ENCODE data around the gene GALM.

GALM gene

GRCh38 chr2:38697116-38697840, 31.4 kb downstream of the GALM start:
- POLR2A ChIA-PET, result no interaction called here
- CTCF ChIA-PET, result interaction anchor here (1.1 kb wide), 1 partner anchor 116 kb away, joined by 3 read pairs; no protein-coding TSS in a partner anchor
- H3K36me3 ChIP-seq (ENCODE audit: control insufficient read depth in 2 of 2, insufficient read depth in 1 of 2, low read length in 2 of 2), result no peaks in the 10 kb centered on the region; a peak in 1 of 3 replicates
- TF ChIP-seq ZBTB7A (tag by site-specific recombination; IDR thresholded peaks at IDR 0.05; ENCODE audit: low read depth), result no peak
- TF ChIP-seq YY1 (tag by site-specific recombination; IDR thresholded peaks at IDR 0.05), result no peak
- TF ChIP-seq ZNF112 (tag by site-specific recombination; IDR thresholded peaks at IDR 0.05), result no peak
- TF ChIP-seq ZNF513 (tag by site-specific recombination; IDR thresholded peaks at IDR 0.05), result no peak
- no peak for TF ChIP-seq ZNF792 (tag by site-specific recombination; IDR thresholded peaks at IDR 0.05)
- no peak for TF ChIP-seq ZNF548 (tag by site-specific recombination; IDR thresholded peaks at IDR 0.05)
- no peak for TF ChIP-seq BCL6B (tag by site-specific recombination; IDR thresholded peaks at IDR 0.05)
- TF ChIP-seq ZNF175 (tag by site-specific recombination; IDR thresholded peaks at IDR 0.05), result no peak
- TF ChIP-seq SCRT2 (tag by site-specific recombination; IDR thresholded peaks at IDR 0.05), result no peak
- no peak for TF ChIP-seq SETDB1 (IDR thresholded peaks at IDR 0.05; ENCODE audit: insufficient read length, low read length)
- no peak for TF ChIP-seq ZNF362 (tag by site-specific recombination; IDR thresholded peaks at IDR 0.05)
- no peak for TF ChIP-seq ZNF292 (tag by site-specific recombination; IDR thresholded peaks at IDR 0.05; ENCODE audit: borderline replicate concordance, low read depth)
- no peak for TF ChIP-seq ZNF24 (tag by site-specific recombination; IDR thresholded peaks at IDR 0.05)
- no peak for TF ChIP-seq ZNF473 (tag by site-specific recombination; IDR thresholded peaks at IDR 0.05)
- no peak for TF ChIP-seq ZSCAN18 (tag by site-specific recombination; IDR thresholded peaks at IDR 0.05)
- no peak for TF ChIP-seq ZBTB1 (tag by site-specific recombination; IDR thresholded peaks at IDR 0.05)
- TF ChIP-seq ZNF311 (tag by site-specific recombination; IDR thresholded peaks at IDR 0.05; ENCODE audit: borderline replicate concordance), result no peak
- no peak for TF ChIP-seq ZNF18 (tag by site-specific recombination; IDR thresholded peaks at IDR 0.05)
- no peak for TF ChIP-seq ZNF560 (tag by site-specific recombination; IDR thresholded peaks at IDR 0.05; ENCODE audit: borderline replicate concordance)
- H3K9me3 ChIP-seq (ENCODE audit: control insufficient read depth, insufficient read depth, low read depth, low read length), result no peaks in the 10 kb centered on the region
- H3K4me3 ChIP-seq (ENCODE audit: low read depth, low read length), result no peak overlapping the region
- no peak overlapping the region for H3K27ac ChIP-seq (ENCODE audit: extremely low read depth, low read depth, low read length)
- H3K4me1 ChIP-seq (ENCODE audit: control insufficient read depth, insufficient read depth, low read length), result peaks cover 6% of the 10 kb centered on the region
